Measurements from ENCODE around the gene ITGAL. TPM values are rescaled to one million over a fixed set of nuclear protein-coding genes. Genes with fewer than 3 reads are reported as not detected.

ITGAL gene
- total RNA-seq, 1 donor, result 0.36 TPM

- no peak for DNase-seq (ENCODE audit: insufficient read length, low spot score, missing footprints)
- H3K9me3 ChIP-seq (ENCODE audit: low read depth, low read length), result no peaks in the 10 kb centered on the region
- peaks cover 16% of the 10 kb centered on the region for H3K36me3 ChIP-seq (ENCODE audit: insufficient read depth, low read length)
- H3K79me2 ChIP-seq (ENCODE audit: insufficient read depth, low read length), result peaks cover 17% of the 10 kb centered on the region
- H3K4me1 ChIP-seq (ENCODE audit: insufficient read depth, low read length), result no peaks in the 10 kb centered on the region
- H3K27ac ChIP-seq (ENCODE audit: low read depth, low read length), result no peak overlapping the region
- H4K20me1 ChIP-seq (ENCODE audit: insufficient read depth, low read length), result no peaks in the 10 kb centered on the region
- no peak overlapping the region for H3K4me2 ChIP-seq (ENCODE audit: insufficient read depth, low read length)
- no peak for TF ChIP-seq CTCF (IDR thresholded peaks at IDR 0.05; ENCODE audit: extremely low read depth, low read depth, low read length)
- H3K27me3 ChIP-seq (ENCODE audit: insufficient read depth, low read length), result no peaks in the 10 kb centered on the region
- H2AFZ ChIP-seq (ENCODE audit: low read length), result no peak overlapping the region
- H3K4me3 ChIP-seq (ENCODE audit: insufficient read depth, low read length), result no peak overlapping the region
These were observed 83.0 kb downstream of the ITGAL start for GRCh38 chr16:30555315-30556124.

- Histone ChIP-seq H3K27ac (ENCODE audit: low read depth, low read length) (no peak overlapping the region), H3K4me2 (ENCODE audit: insufficient read depth, low read length) (no peak overlapping the region), H3K36me3 (ENCODE audit: insufficient read depth, low read length) (peaks cover 16% of the 10 kb centered on the region), H3K79me2 (ENCODE audit: insufficient read depth, low read length) (peaks cover 17% of the 10 kb centered on the region), H4K20me1 (ENCODE audit: insufficient read depth, low read length) (no peaks in the 10 kb centered on the region), H2AFZ (ENCODE audit: low read length) (no peak overlapping the region), H3K27me3 (ENCODE audit: insufficient read depth, low read length) (no peaks in the 10 kb centered on the region), H3K4me3 (ENCODE audit: insufficient read depth, low read length) (no peak overlapping the region), H3K9me3 (ENCODE audit: low read depth, low read length) (no peaks in the 10 kb centered on the region), H3K4me1 (ENCODE audit: insufficient read depth, low read length) (no peaks in the 10 kb centered on the region)
- no peak for DNase-seq (ENCODE audit: insufficient read length, low spot score, missing footprints)
- TF ChIP-seq CTCF (IDR thresholded peaks at IDR 0.05; ENCODE audit: extremely low read depth, low read depth, low read length), result no peak
These were observed 83.6 kb downstream of the ITGAL start for GRCh38 chr16:30556125-30556473.

- peak; percentile 89 for DNase-seq (ENCODE audit: insufficient read length, low spot score, missing footprints)
These were observed 85.1 kb downstream of the ITGAL start for GRCh38 chr16:30557707-30557956.

More at GRCh38 chr16:30557707-30557956, 85.1 kb downstream of the ITGAL start:
- H3K4me2 ChIP-seq (ENCODE audit: insufficient read depth, low read length), result peak overlapping the region; percentile 77
- no peaks in the 10 kb centered on the region for H3K27me3 ChIP-seq (ENCODE audit: insufficient read depth, low read length)
- peak overlapping the region; percentile 85 for H3K27ac ChIP-seq (ENCODE audit: low read depth, low read length)
- no peaks in the 10 kb centered on the region for H4K20me1 ChIP-seq (ENCODE audit: insufficient read depth, low read length)
- H3K4me3 ChIP-seq (ENCODE audit: insufficient read depth, low read length), result peak overlapping the region; percentile 93
- H3K36me3 ChIP-seq (ENCODE audit: insufficient read depth, low read length), result peaks cover 16% of the 10 kb centered on the region
- no peak for TF ChIP-seq CTCF (IDR thresholded peaks at IDR 0.05; ENCODE audit: extremely low read depth, low read depth, low read length)
- peak overlapping the region; percentile 88 for H2AFZ ChIP-seq (ENCODE audit: low read length)
- peaks cover 17% of the 10 kb centered on the region for H3K79me2 ChIP-seq (ENCODE audit: insufficient read depth, low read length)
- no peaks in the 10 kb centered on the region for H3K4me1 ChIP-seq (ENCODE audit: insufficient read depth, low read length)
- H3K9me3 ChIP-seq (ENCODE audit: low read depth, low read length), result no peaks in the 10 kb centered on the region
